Measurements from ENCODE around the gene AOPEP.

The AOPEP gene

DNA sequence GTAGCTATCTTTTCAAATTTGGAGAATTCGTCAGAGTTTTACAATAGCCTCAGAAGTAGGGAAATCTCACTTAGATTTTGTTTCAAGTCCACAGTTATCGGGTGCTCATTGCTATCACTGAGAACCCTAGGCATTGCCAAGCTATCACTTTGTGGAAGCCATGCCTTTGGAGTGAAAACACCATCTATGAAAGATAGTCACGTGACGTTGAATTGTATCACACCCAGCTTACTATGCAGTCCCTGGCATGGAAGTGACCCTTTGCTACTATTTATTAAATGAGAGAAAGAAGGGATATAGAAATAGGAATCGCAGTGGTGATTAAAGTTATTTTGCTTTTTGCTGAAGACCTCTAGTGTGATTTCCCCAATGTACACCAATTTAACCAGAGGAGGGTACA lies 97.2 kb downstream of the AOPEP start:
- H3K9me3 ChIP-seq (ENCODE audit: insufficient read depth, low read length), result no peaks in the 10 kb centered on the region
- H3K9me2 ChIP-seq (replicated peaks; ENCODE audit: insufficient read depth, low read length), result no peaks in the 10 kb centered on the region
- TF ChIP-seq EZH2phosphoT487 (conservative IDR thresholded peaks at IDR 0.05; ENCODE audit: low read length) (no peak), CTCF (IDR thresholded peaks at IDR 0.05; ENCODE audit: insufficient read depth, low read length, poor library complexity, severe bottlenecking) (no peak)
- H3K4me2 ChIP-seq (ENCODE audit: low read depth, low read length, poor library complexity, severe bottlenecking), result no peak overlapping the region
- H3F3A ChIP-seq (ENCODE audit: insufficient read depth), result peaks cover 6% of the 10 kb centered on the region; the same call in 1 of the 2 replicates
- H4K20me1 ChIP-seq (ENCODE audit: low read depth, low read length), result no peaks in the 10 kb centered on the region
- H2AFZ ChIP-seq (ENCODE audit: low read depth, low read length, severe bottlenecking), result no peak overlapping the region
- H3K4me3 ChIP-seq (ENCODE audit: insufficient read depth, low read length, poor library complexity, severe bottlenecking), result no peak overlapping the region
- H3K27ac ChIP-seq (ENCODE audit: low read depth, low read length), result no peak overlapping the region
- no peaks in the 10 kb centered on the region for H3K79me2 ChIP-seq (ENCODE audit: insufficient read depth, low read length)
- no peaks in the 10 kb centered on the region for H3K27me3 ChIP-seq (ENCODE audit: low read length)
- H3K36me3 ChIP-seq (ENCODE audit: low read length), result 0 out of 2 replicates have a peak, but pooled peaks cover 3% of the 10 kb centered on the region
- H3K9ac ChIP-seq (ENCODE audit: low read length), result no peak overlapping the region

- TF ChIP-seq EZH2phosphoT487 (conservative IDR thresholded peaks at IDR 0.05; ENCODE audit: low read length) (no peak), CTCF (IDR thresholded peaks at IDR 0.05; ENCODE audit: insufficient read depth, low read length, poor library complexity, severe bottlenecking) (no peak)
- peaks cover 6% of the 10 kb centered on the region; the same call in 1 of the 2 replicates for H3F3A ChIP-seq (ENCODE audit: insufficient read depth)
- no peak overlapping the region for H3K4me3 ChIP-seq (ENCODE audit: insufficient read depth, low read length, poor library complexity, severe bottlenecking)
Observed at GRCh38 chr9:94824411-94824810, 97.9 kb downstream of the AOPEP start.

DNA sequence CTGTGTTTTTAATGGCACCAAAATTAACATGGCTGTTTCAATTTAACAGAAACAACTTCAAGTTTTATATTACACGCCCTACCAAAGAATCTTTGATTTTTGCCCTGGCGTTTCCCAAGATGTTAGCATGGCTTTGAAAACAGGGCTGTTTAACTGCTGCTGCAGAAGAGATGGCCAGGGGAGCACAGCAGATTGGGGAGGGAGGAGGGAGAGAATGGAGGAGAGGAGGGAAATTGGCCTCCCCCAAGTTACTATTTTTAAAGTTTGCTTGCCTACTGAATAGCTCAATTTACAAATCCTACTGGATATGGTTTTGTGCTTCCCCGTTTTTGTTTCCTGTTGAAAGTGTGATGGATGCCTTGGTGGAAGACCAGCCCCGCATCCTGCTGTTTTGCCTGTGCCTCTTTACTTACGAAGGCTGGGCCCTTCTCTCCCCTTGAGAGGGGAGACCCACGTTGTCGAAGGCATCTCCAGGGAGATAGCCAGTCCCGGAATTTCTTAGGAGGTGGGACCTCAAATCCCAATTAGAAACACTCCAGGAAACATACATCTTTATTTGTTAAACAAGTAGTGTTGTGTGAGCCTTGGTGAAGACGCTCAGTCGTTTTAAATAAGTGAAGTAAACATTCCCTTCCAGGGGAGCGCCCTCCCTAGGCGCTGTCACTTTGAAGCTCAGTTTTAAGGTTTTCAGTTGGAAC lies 98.6 kb downstream of the AOPEP start:
- TF ChIP-seq EZH2phosphoT487 (conservative IDR thresholded peaks at IDR 0.05; ENCODE audit: low read length) (no peak), CTCF (IDR thresholded peaks at IDR 0.05; ENCODE audit: insufficient read depth, low read length, poor library complexity, severe bottlenecking) (no peak)
- no peak overlapping the region for H3K4me3 ChIP-seq (ENCODE audit: insufficient read depth, low read length, poor library complexity, severe bottlenecking)
- H2AFZ ChIP-seq (ENCODE audit: low read depth, low read length, severe bottlenecking), result no peak overlapping the region
- no peak overlapping the region for H3K9ac ChIP-seq (ENCODE audit: low read length)
- H3K36me3 ChIP-seq (ENCODE audit: low read length), result 0 out of 2 replicates have a peak, but pooled peaks cover 3% of the 10 kb centered on the region
- H4K20me1 ChIP-seq (ENCODE audit: low read depth, low read length), result no peaks in the 10 kb centered on the region
- H3K4me2 ChIP-seq (ENCODE audit: low read depth, low read length, poor library complexity, severe bottlenecking), result no peak overlapping the region
- H3F3A ChIP-seq (ENCODE audit: insufficient read depth), result peaks cover 6% of the 10 kb centered on the region; the same call in 1 of the 2 replicates
- H3K79me2 ChIP-seq (ENCODE audit: insufficient read depth, low read length), result no peaks in the 10 kb centered on the region
- no peaks in the 10 kb centered on the region for H3K9me2 ChIP-seq (replicated peaks; ENCODE audit: insufficient read depth, low read length)
- H3K27me3 ChIP-seq (ENCODE audit: low read length), result no peaks in the 10 kb centered on the region
- H3K9me3 ChIP-seq (ENCODE audit: insufficient read depth, low read length), result no peaks in the 10 kb centered on the region
- H3K27ac ChIP-seq (ENCODE audit: low read depth, low read length), result no peak overlapping the region

More at GRCh38 chr9:94824411-94824810, 97.9 kb downstream of the AOPEP start:
- Histone ChIP-seq H3K9me2 (replicated peaks; ENCODE audit: insufficient read depth, low read length) (no peaks in the 10 kb centered on the region), H3K9ac (ENCODE audit: low read length) (no peak overlapping the region), H3K4me2 (ENCODE audit: low read depth, low read length, poor library complexity, severe bottlenecking) (no peak overlapping the region), H3K27me3 (ENCODE audit: low read length) (no peaks in the 10 kb centered on the region), H4K20me1 (ENCODE audit: low read depth, low read length) (no peaks in the 10 kb centered on the region), H3K79me2 (ENCODE audit: insufficient read depth, low read length) (no peaks in the 10 kb centered on the region), H2AFZ (ENCODE audit: low read depth, low read length, severe bottlenecking) (no peak overlapping the region), H3K36me3 (ENCODE audit: low read length) (0 out of 2 replicates have a peak, but pooled peaks cover 3% of the 10 kb centered on the region), H3K27ac (ENCODE audit: low read depth, low read length) (no peak overlapping the region), H3K9me3 (ENCODE audit: insufficient read depth, low read length) (no peaks in the 10 kb centered on the region)

All from SU-DHL-6 (cell line).